HK-2 (cell line): ENCODE results near the gene MAFG.

Experiments used
- DNase-seq: peaks from one replicate; pipeline ENCODE4 v3.0.0-alpha.2; 2018; ENCODE audit not compliant: unreplicated experiment

Gene MAFG

DNA sequence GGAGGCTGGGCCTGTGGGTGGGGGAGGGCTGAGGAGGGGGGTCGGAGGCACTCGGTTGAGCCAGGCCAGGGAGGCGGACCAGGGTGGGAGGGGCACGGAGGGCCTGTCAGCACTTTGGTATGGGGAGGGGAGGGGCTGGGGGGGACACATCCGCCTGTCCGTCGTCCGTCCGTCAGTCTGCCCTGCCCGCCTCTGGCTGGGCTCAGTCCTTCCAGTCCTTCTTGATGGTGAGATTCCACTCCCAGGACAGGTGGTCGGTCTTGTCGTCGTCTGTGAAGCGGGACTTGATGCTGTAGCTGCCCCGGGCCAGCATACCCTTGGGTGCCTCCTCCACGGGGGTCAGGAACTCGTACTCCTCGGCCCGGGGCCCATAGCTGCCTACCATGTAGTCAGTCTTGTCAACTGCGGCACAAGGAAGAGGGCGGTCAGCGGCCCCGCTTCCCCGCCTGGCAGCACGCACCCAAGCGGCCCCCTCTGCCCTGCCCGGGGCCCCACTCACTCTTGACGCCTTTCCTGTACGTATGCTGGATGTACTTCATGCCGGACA is 58.8 kb downstream of the MAFG start:
- DNase-seq, result peak; percentile 88
